ENCODE results near the gene PGA4.

The PGA4 gene

GRCh38 chr11:61268588-61269250 is 46.6 kb downstream of the PGA4 start:
- no peak for TF ChIP-seq CTCF (IDR thresholded peaks at IDR 0.05)

- no peak for TF ChIP-seq CTCF (IDR thresholded peaks at IDR 0.05)
These were observed 48.4 kb downstream of the PGA4 start for GRCh38 chr11:61270354-61271076.

GRCh38 chr11:61272731-61273130 is 50.6 kb downstream of the PGA4 start:
- no peak for TF ChIP-seq CTCF (IDR thresholded peaks at IDR 0.05)

GRCh38 chr11:61273178-61274078 is 51.3 kb downstream of the PGA4 start:
- TF ChIP-seq CTCF (IDR thresholded peaks at IDR 0.05), result no peak

GRCh38 chr11:61274084-61274483 is 51.9 kb downstream of the PGA4 start:
- no peak for TF ChIP-seq CTCF (IDR thresholded peaks at IDR 0.05)

- TF ChIP-seq CTCF (IDR thresholded peaks at IDR 0.05), result no peak
These were observed 53.0 kb downstream of the PGA4 start for GRCh38 chr11:61275191-61275590.

GRCh38 chr11:61277186-61278000 is 55.2 kb downstream of the PGA4 start:
- TF ChIP-seq CTCF (IDR thresholded peaks at IDR 0.05), result no peak

Measured in LNCAP (cell line).